A549 (cell line): Measurements from ENCODE around the gene SH3RF3.

Experiments used
- CHD4 ChIP-seq: fragments of 200-600 bp; sonication (generic); IDR thresholded peaks from 2 replicates; pipeline ENCODE4 v1.6.1; 2016; ENCODE audit warnings: antibody characterized with exemption, mild to moderate bottlenecking, borderline replicate concordance
- FOXS1 ChIP-seq: fragments of 250-450 bp; sonication (Bioruptor Pico); IDR thresholded peaks from 2 replicates; pipeline ENCODE4 v1.5.0; 2020; ENCODE audit warnings: mild to moderate bottlenecking, moderate library complexity
- HOXB13 ChIP-seq: fragments of 250-450 bp; sonication (Bioruptor Pico); IDR thresholded peaks from 2 replicates; pipeline ENCODE4 v1.5.0; 2020; ENCODE audit warnings: low read depth, mild to moderate bottlenecking, moderate library complexity
- JUNB ChIP-seq: fragments of >200 bp; sonication (Bioruptor Twin); formaldehyde crosslinking; IDR thresholded peaks from 2 replicates; pipeline ENCODE4 v1.6.1; 2016
- MAFK ChIP-seq: fragments of 450-650 bp; IDR thresholded peaks from 2 replicates; pipeline ENCODE4 v1.6.1; 2014; ENCODE audit not compliant: partially characterized antibody
- POLR2A ChIP-seq: IDR thresholded peaks from 2 replicates; pipeline ENCODE4 v1.6.1; 2012; ENCODE audit warnings: mild to moderate bottlenecking, low read length
- RCOR1 ChIP-seq: fragments of 150-350 bp; IDR thresholded peaks from 2 replicates; pipeline ENCODE4 v1.6.1; 2014; ENCODE audit warnings: antibody characterized with exemption, low read length, low read depth
- ZFP36 ChIP-seq: fragments of 450-650 bp; IDR thresholded peaks from 2 replicates; pipeline ENCODE4 v1.6.1; 2014; ENCODE audit warnings: borderline replicate concordance; ENCODE audit not compliant: partially characterized antibody
- ZSCAN20 ChIP-seq: fragments of 250-450 bp; sonication (Bioruptor Pico); IDR thresholded peaks from 2 replicates; pipeline ENCODE4 v1.8.0; 2022; ENCODE audit warnings: mild to moderate bottlenecking, moderate library complexity
- TF ChIP-seq, protein P1 (sequence below): fragments of >200 bp; sonication (Bioruptor Twin); formaldehyde crosslinking; IDR thresholded peaks from 3 replicates; pipeline ENCODE4 v1.5.1; 2016
- TF ChIP-seq, protein P2 (sequence below): fragments of 200-600 bp; sonication (generic); IDR thresholded peaks from 2 replicates; pipeline ENCODE4 v1.6.1; 2016; ENCODE audit warnings: antibody characterized with exemption, mild to moderate bottlenecking, moderate library complexity
- TF ChIP-seq, protein P3 (sequence below): fragments of 250-450 bp; sonication (Bioruptor Pico); IDR thresholded peaks from 2 replicates; pipeline ENCODE4 v1.5.0; 2020; ENCODE audit warnings: low read depth, mild to moderate bottlenecking, moderate library complexity
- TF ChIP-seq, protein P4 (sequence below): IDR thresholded peaks from 2 replicates; pipeline ENCODE4 v1.6.1; 2012; ENCODE audit warnings: low read depth, borderline replicate concordance
- TF ChIP-seq, protein P5 (sequence below): IDR thresholded peaks from 2 replicates; pipeline ENCODE4 v1.6.1; 2012

DNA sequence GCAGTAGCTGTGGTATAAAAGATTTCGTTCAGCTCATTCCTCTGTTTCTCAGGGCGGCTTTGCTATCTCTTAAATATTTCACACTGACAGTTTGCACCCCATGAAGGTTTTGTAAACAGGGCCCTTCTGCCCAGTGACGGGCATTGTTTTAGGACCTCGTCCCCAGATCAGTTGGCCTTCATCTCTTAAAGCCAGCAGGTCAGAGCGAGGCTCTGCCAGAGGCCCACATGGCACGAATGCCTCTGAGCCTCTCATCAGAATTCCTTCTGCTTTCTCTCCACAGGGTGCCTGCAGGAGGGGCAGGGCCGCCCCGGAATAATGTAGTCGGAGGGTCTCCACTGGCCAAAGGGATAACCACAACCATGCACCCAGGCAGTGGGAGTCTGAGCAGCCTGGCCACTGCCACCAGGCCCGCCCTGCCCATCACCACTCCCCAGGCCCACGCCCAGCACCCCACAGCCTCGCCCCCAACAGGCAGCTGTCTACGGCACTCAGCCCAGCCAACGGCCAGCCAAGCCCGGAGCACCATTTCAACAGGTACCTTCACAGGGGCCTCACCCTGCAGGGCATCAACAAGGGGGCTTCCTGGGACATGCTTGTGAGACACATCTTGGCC is 307.7 kb downstream of the SH3RF3 start:
- TF ChIP-seq MAFK (no peak), FOXS1 (CRISPR knock-in tag) (no peak), JUNB (no peak), POLR2A (no peak), CHD4 (no peak), ZFP36 (no peak), RCOR1 (no peak), HOXB13 (CRISPR knock-in tag) (no peak), ZSCAN20 (CRISPR knock-in tag) (no peak)
- TF ChIP-seq, protein P1, sequence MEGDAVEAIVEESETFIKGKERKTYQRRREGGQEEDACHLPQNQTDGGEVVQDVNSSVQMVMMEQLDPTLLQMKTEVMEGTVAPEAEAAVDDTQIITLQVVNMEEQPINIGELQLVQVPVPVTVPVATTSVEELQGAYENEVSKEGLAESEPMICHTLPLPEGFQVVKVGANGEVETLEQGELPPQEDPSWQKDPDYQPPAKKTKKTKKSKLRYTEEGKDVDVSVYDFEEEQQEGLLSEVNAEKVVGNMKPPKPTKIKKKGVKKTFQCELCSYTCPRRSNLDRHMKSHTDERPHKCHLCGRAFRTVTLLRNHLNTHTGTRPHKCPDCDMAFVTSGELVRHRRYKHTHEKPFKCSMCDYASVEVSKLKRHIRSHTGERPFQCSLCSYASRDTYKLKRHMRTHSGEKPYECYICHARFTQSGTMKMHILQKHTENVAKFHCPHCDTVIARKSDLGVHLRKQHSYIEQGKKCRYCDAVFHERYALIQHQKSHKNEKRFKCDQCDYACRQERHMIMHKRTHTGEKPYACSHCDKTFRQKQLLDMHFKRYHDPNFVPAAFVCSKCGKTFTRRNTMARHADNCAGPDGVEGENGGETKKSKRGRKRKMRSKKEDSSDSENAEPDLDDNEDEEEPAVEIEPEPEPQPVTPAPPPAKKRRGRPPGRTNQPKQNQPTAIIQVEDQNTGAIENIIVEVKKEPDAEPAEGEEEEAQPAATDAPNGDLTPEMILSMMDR = no peak
- TF ChIP-seq, protein P2, sequence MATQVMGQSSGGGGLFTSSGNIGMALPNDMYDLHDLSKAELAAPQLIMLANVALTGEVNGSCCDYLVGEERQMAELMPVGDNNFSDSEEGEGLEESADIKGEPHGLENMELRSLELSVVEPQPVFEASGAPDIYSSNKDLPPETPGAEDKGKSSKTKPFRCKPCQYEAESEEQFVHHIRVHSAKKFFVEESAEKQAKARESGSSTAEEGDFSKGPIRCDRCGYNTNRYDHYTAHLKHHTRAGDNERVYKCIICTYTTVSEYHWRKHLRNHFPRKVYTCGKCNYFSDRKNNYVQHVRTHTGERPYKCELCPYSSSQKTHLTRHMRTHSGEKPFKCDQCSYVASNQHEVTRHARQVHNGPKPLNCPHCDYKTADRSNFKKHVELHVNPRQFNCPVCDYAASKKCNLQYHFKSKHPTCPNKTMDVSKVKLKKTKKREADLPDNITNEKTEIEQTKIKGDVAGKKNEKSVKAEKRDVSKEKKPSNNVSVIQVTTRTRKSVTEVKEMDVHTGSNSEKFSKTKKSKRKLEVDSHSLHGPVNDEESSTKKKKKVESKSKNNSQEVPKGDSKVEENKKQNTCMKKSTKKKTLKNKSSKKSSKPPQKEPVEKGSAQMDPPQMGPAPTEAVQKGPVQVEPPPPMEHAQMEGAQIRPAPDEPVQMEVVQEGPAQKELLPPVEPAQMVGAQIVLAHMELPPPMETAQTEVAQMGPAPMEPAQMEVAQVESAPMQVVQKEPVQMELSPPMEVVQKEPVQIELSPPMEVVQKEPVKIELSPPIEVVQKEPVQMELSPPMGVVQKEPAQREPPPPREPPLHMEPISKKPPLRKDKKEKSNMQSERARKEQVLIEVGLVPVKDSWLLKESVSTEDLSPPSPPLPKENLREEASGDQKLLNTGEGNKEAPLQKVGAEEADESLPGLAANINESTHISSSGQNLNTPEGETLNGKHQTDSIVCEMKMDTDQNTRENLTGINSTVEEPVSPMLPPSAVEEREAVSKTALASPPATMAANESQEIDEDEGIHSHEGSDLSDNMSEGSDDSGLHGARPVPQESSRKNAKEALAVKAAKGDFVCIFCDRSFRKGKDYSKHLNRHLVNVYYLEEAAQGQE = no peak
- TF ChIP-seq, protein P3, sequence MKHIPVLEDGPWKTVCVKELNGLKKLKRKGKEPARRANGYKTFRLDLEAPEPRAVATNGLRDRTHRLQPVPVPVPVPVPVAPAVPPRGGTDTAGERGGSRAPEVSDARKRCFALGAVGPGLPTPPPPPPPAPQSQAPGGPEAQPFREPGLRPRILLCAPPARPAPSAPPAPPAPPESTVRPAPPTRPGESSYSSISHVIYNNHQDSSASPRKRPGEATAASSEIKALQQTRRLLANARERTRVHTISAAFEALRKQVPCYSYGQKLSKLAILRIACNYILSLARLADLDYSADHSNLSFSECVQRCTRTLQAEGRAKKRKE (CRISPR knock-in tag) = no peak
- TF ChIP-seq, protein P4, sequence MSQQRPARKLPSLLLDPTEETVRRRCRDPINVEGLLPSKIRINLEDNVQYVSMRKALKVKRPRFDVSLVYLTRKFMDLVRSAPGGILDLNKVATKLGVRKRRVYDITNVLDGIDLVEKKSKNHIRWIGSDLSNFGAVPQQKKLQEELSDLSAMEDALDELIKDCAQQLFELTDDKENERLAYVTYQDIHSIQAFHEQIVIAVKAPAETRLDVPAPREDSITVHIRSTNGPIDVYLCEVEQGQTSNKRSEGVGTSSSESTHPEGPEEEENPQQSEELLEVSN = no peak
- TF ChIP-seq, protein P5, sequence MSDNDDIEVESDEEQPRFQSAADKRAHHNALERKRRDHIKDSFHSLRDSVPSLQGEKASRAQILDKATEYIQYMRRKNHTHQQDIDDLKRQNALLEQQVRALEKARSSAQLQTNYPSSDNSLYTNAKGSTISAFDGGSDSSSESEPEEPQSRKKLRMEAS = no peak
